ENCODE data around the gene PRR14.

PRR14 gene

GRCh38 chr16:30650369-30651123 is at the start of gene PRR14:
TSS of gene PRR14 (plus strand) at chr16:30650960. CDS start at chr16:30651646, 686 bp downstream.
- peak; percentile 99 for DNase-seq (ENCODE audit: low read depth)

- no peak for DNase-seq (ENCODE audit: low read depth)
These were observed 48.8 kb upstream of the PRR14 start for GRCh38 chr16:30601966-30602365.

GRCh38 chr16:30602616-30603277 is 48.0 kb upstream of the PRR14 start:
- DNase-seq (ENCODE audit: low read depth), result peak; percentile 29

GRCh38 chr16:30603945-30604315 is 46.8 kb upstream of the PRR14 start:
- no peak for DNase-seq (ENCODE audit: low read depth)

- no peak for DNase-seq (ENCODE audit: low read depth)
These were observed 46.3 kb upstream of the PRR14 start for GRCh38 chr16:30604316-30604947.

- DNase-seq (ENCODE audit: low read depth), result no peak
These were observed 45.6 kb upstream of the PRR14 start for GRCh38 chr16:30605158-30605557.

GRCh38 chr16:30606004-30606403 is 44.8 kb upstream of the PRR14 start:
- no peak for DNase-seq (ENCODE audit: low read depth)

GRCh38 chr16:30609002-30609925 is 41.5 kb upstream of the PRR14 start:
- DNase-seq (ENCODE audit: low read depth), result peak; percentile 52

GRCh38 chr16:30609926-30610839 is 40.6 kb upstream of the PRR14 start, which contains the start of gene ZNF689:
TSS of gene ZNF689 (minus strand) at chr16:30610389. CDS start at chr16:30610041, 348 bp downstream.
- DNase-seq (ENCODE audit: low read depth), result peak; percentile 98

- DNase-seq (ENCODE audit: low read depth), result peak; percentile 54
These were observed 35.2 kb upstream of the PRR14 start for GRCh38 chr16:30615358-30616091.

GRCh38 chr16:30619202-30619601 is 31.6 kb upstream of the PRR14 start:
- DNase-seq (ENCODE audit: low read depth), result no peak

GRCh38 chr16:30619638-30620037 is 31.1 kb upstream of the PRR14 start:
- no peak for DNase-seq (ENCODE audit: low read depth)

GRCh38 chr16:30620169-30620568 is 30.6 kb upstream of the PRR14 start:
- no peak for DNase-seq (ENCODE audit: low read depth)

- DNase-seq (ENCODE audit: low read depth), result peak; percentile 17
These were observed 29.0 kb upstream of the PRR14 start for GRCh38 chr16:30621765-30622164.

GRCh38 chr16:30622455-30623032 is 28.2 kb upstream of the PRR14 start:
- DNase-seq (ENCODE audit: low read depth), result no peak

- DNase-seq (ENCODE audit: low read depth), result peak; percentile 41
These were observed 27.1 kb upstream of the PRR14 start for GRCh38 chr16:30623536-30624283.

GRCh38 chr16:30626236-30626635 is 24.5 kb upstream of the PRR14 start:
- DNase-seq (ENCODE audit: low read depth), result no peak

GRCh38 chr16:30628628-30629540 is 21.9 kb upstream of the PRR14 start:
- DNase-seq (ENCODE audit: low read depth), result peak; percentile 84
